HEK293 (cell line): ENCODE data around the gene DLK1.

Experiments used
- GLIS2 ChIP-seq: fragments of 450-650 bp; formaldehyde crosslinking; IDR thresholded peaks from 2 replicates; pipeline ENCODE4 v1.5.1; 2016; ENCODE audit warnings: missing biosample characterization, missing genetic modification characterization
- HIC1 ChIP-seq: fragments of 450-650 bp; formaldehyde crosslinking; IDR thresholded peaks from 2 replicates; pipeline ENCODE4 v1.5.1; 2016; ENCODE audit warnings: missing biosample characterization, missing genetic modification characterization
- KLF7 ChIP-seq: fragments of 450-650 bp; formaldehyde crosslinking; IDR thresholded peaks from 2 replicates; pipeline ENCODE4 v1.5.1; 2016; ENCODE audit warnings: missing biosample characterization, missing genetic modification characterization, borderline replicate concordance
- PRDM4 ChIP-seq: fragments of 450-650 bp; formaldehyde crosslinking; IDR thresholded peaks from 2 replicates; pipeline ENCODE4 v1.5.1; 2017; ENCODE audit warnings: missing biosample characterization, missing genetic modification characterization
- ZBTB10 ChIP-seq: fragments of 450-650 bp; formaldehyde crosslinking; IDR thresholded peaks from 2 replicates; pipeline ENCODE4 v1.5.1; 2016; ENCODE audit warnings: missing biosample characterization, missing genetic modification characterization
- ZNF138 ChIP-seq: fragments of 450-650 bp; formaldehyde crosslinking; IDR thresholded peaks from 2 replicates; pipeline ENCODE4 v1.5.1; 2016; ENCODE audit warnings: missing biosample characterization, missing genetic modification characterization, borderline replicate concordance
- ZNF169 ChIP-seq: fragments of 450-650 bp; formaldehyde crosslinking; IDR thresholded peaks from 2 replicates; pipeline ENCODE4 v1.5.1; 2016; ENCODE audit warnings: missing biosample characterization, missing genetic modification characterization
- ZNF174 ChIP-seq: fragments of 450-650 bp; formaldehyde crosslinking; IDR thresholded peaks from 2 replicates; pipeline ENCODE4 v1.5.0; 2017; ENCODE audit warnings: missing biosample characterization, mild to moderate bottlenecking, missing genetic modification characterization
- ZNF280C ChIP-seq: fragments of 450-650 bp; formaldehyde crosslinking; IDR thresholded peaks from 2 replicates; pipeline ENCODE4 v1.5.1; 2016; ENCODE audit warnings: missing biosample characterization, missing genetic modification characterization
- ZNF280D ChIP-seq: fragments of 450-650 bp; formaldehyde crosslinking; IDR thresholded peaks from 2 replicates; pipeline ENCODE4 v1.5.1; 2016; ENCODE audit warnings: missing biosample characterization, missing genetic modification characterization
- ZNF292 ChIP-seq: fragments of 450-650 bp; formaldehyde crosslinking; IDR thresholded peaks from 2 replicates; pipeline ENCODE4 v1.5.1; 2016; ENCODE audit warnings: low read depth, missing biosample characterization, missing genetic modification characterization, borderline replicate concordance
- ZNF335 ChIP-seq: fragments of 450-650 bp; formaldehyde crosslinking; conservative IDR thresholded peaks from 2 replicates; pipeline ENCODE4 v1.5.1; 2016; ENCODE audit warnings: missing biosample characterization, missing genetic modification characterization
- ZNF366 ChIP-seq: fragments of 450-650 bp; formaldehyde crosslinking; conservative IDR thresholded peaks from 2 replicates; pipeline ENCODE4 v1.5.1; 2016; ENCODE audit warnings: missing biosample characterization, missing genetic modification characterization
- ZNF544 ChIP-seq: fragments of 450-650 bp; formaldehyde crosslinking; IDR thresholded peaks from 2 replicates; pipeline ENCODE4 v1.5.0; 2017; ENCODE audit warnings: missing biosample characterization, missing genetic modification characterization
- ZNF555 ChIP-seq: fragments of 450-650 bp; formaldehyde crosslinking; conservative IDR thresholded peaks from 2 replicates; pipeline ENCODE4 v1.5.1; 2017; ENCODE audit warnings: missing biosample characterization, mild to moderate bottlenecking, missing genetic modification characterization, inconsistent platforms
- ZNF560 ChIP-seq: fragments of 450-650 bp; formaldehyde crosslinking; IDR thresholded peaks from 2 replicates; pipeline ENCODE4 v1.5.1; 2017; ENCODE audit warnings: missing biosample characterization, missing genetic modification characterization, borderline replicate concordance
- ZNF571 ChIP-seq: fragments of 450-650 bp; formaldehyde crosslinking; IDR thresholded peaks from 2 replicates; pipeline ENCODE4 v1.5.0; 2017; ENCODE audit warnings: missing biosample characterization, missing genetic modification characterization
- ZNF664 ChIP-seq: fragments of 450-650 bp; formaldehyde crosslinking; IDR thresholded peaks from 2 replicates; pipeline ENCODE4 v1.5.1; 2016; ENCODE audit warnings: missing biosample characterization, missing genetic modification characterization
- ZNF768 ChIP-seq: fragments of 450-650 bp; formaldehyde crosslinking; IDR thresholded peaks from 2 replicates; pipeline ENCODE4 v1.5.1; 2018; ENCODE audit warnings: missing biosample characterization, mild to moderate bottlenecking, missing genetic modification characterization
- ZSCAN18 ChIP-seq: fragments of 450-650 bp; formaldehyde crosslinking; IDR thresholded peaks from 2 replicates; pipeline ENCODE4 v1.5.1; 2016; ENCODE audit warnings: missing biosample characterization, missing genetic modification characterization
- ZSCAN4 ChIP-seq: fragments of 450-650 bp; formaldehyde crosslinking; IDR thresholded peaks from 2 replicates; pipeline ENCODE4 v1.5.1; 2017; ENCODE audit warnings: missing biosample characterization, missing genetic modification characterization
- ZSCAN5A ChIP-seq: fragments of 450-650 bp; formaldehyde crosslinking; IDR thresholded peaks from 2 replicates; pipeline ENCODE4 v1.5.1; 2016; ENCODE audit warnings: missing biosample characterization, missing genetic modification characterization

Gene DLK1

GRCh38 chr14:100762089-100762515, 35.4 kb downstream of the DLK1 start (continued):
- TF ChIP-seq ZNF280C (tag by site-specific recombination) (no peak), ZNF174 (tag by site-specific recombination) (no peak), GLIS2 (tag by site-specific recombination) (no peak), ZNF280D (tag by site-specific recombination) (no peak), ZNF555 (tag by site-specific recombination) (no peak), ZNF560 (no peak), ZNF292 (tag by site-specific recombination) (no peak), ZNF138 (no peak), KLF7 (tag by site-specific recombination) (no peak), ZSCAN18 (peak; percentile 51; the same call in 1 of the 2 replicates), ZSCAN5A (no peak), ZNF664 (no peak), PRDM4 (no peak), ZNF366 (peak; percentile 22; the same call in 1 of the 2 replicates), ZNF169 (tag by site-specific recombination) (no peak), ZNF768 (tag by site-specific recombination) (no peak), HIC1 (no peak), ZNF571 (tag by site-specific recombination) (no peak), ZSCAN4 (tag by site-specific recombination) (no peak), ZNF544 (tag by site-specific recombination) (no peak), ZNF335 (tag by site-specific recombination) (peak; percentile 47; the same call in 1 of the 2 replicates), ZBTB10 (no peak)
